IPS-18a (cell line): ENCODE measurements around the gene RERE.

Experiments
- H3K27ac ChIP-seq: one replicate; pipeline ENCODE4 v1.5.1; 2013; ENCODE audit warnings: low read length
- H3K27me3 ChIP-seq: one replicate; pipeline ENCODE4 v1.6.1; 2013; ENCODE audit warnings: mild to moderate bottlenecking, low read length; ENCODE audit not compliant: control insufficient read depth, insufficient read depth
- H3K36me3 ChIP-seq: one replicate; pipeline ENCODE4 v1.6.1; 2013; ENCODE audit warnings: low read depth, low read length; ENCODE audit not compliant: control insufficient read depth
- H3K4me1 ChIP-seq: one replicate; pipeline ENCODE4 v1.6.1; 2013; ENCODE audit warnings: low read depth, low read length; ENCODE audit not compliant: control insufficient read depth
- H3K4me3 ChIP-seq: one replicate; pipeline ENCODE4 v1.5.1; 2013; ENCODE audit warnings: low read length
- H3K9ac ChIP-seq: one replicate; pipeline ENCODE4 v1.6.1; 2013; ENCODE audit warnings: mild to moderate bottlenecking, low read length, moderate library complexity
- H3K9me3 ChIP-seq: one replicate; pipeline ENCODE4 v1.6.1; 2013; ENCODE audit warnings: low read depth, low read length; ENCODE audit not compliant: control insufficient read depth

The RERE gene

DNA sequence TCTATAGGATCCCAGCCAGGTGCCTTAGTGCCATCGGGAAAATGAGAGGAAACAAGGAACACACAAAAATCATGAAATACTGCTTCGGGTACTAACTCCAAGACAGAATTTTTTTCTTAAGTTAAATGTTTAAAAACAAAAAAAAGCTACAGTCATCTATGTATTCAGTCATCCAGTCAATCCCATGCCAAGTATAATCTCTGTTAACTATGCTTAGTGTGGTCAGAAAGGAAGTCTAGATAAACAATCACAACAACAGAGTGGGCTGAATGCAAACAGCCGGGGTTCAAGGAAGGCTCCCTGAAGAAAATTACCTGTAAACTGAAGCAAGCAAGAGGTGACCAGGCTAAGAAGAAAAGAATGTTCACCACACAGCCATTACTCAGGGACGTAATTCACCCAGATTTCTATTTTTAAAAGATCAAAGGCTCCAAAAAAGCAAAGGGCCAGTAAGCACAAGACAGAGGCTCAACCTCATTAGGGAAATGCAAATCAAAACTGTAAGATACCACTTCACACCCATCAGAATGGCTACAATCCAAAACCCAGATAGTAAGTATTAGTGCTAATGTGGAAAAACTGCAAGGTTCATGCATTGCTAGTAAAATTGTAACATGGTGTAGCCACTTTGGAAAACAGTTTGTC, 53.0 kb downstream of the RERE start:
- Histone ChIP-seq H3K9me3 (no peaks in the 10 kb centered on the region), H3K9ac (no peak overlapping the region), H3K4me3 (no peak overlapping the region), H3K27ac (no peak overlapping the region), H3K27me3 (no peaks in the 10 kb centered on the region), H3K4me1 (peaks cover 6% of the 10 kb centered on the region), H3K36me3 (no peaks in the 10 kb centered on the region)

DNA sequence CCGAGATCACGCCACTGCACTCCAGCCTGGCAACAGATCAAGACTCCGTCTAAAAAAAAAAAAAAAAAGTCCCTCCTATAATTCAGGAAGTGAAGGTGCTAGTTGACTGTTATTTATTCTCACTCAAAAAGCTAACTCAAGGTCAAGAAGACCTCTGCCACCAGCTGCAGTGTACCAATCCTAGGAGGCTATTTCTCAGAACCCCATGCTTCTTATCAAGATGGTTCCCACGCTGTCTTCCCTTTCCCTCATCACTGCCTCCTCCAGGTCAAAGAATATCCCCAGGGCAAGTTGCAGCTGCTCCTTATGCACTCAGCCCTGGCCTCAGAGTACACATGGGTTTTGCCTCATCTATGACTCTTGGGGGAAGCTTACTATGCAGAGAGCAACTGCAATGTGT, 53.6 kb downstream of the RERE start:
- Histone ChIP-seq H3K4me1 (peaks cover 6% of the 10 kb centered on the region), H3K4me3 (no peak overlapping the region), H3K27ac (no peak overlapping the region), H3K9me3 (no peaks in the 10 kb centered on the region), H3K9ac (no peak overlapping the region), H3K36me3 (no peaks in the 10 kb centered on the region), H3K27me3 (no peaks in the 10 kb centered on the region)

DNA sequence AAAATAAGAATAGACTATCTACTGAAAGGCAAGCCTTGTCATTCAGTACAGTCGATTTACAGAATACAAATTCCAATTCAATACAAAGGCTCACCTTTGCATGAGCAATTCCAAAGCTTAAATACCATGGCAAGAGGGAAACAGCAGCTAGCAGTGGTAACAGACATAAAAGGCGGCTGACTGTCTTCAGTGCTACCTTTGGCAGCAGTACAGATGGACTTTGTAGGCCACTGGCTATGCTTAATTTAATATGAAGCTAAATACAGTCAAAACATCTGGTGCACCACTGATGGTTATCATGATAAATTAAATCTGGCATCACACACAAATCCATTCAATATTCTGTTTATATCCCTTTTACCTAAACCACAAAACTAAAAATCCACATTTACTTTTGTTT, 62.4 kb downstream of the RERE start:
- Histone ChIP-seq H3K27me3 (no peaks in the 10 kb centered on the region), H3K4me1 (peaks cover 10% of the 10 kb centered on the region), H3K27ac (no peak overlapping the region), H3K9me3 (no peaks in the 10 kb centered on the region), H3K9ac (no peak overlapping the region), H3K4me3 (no peak overlapping the region), H3K36me3 (no peaks in the 10 kb centered on the region)

DNA sequence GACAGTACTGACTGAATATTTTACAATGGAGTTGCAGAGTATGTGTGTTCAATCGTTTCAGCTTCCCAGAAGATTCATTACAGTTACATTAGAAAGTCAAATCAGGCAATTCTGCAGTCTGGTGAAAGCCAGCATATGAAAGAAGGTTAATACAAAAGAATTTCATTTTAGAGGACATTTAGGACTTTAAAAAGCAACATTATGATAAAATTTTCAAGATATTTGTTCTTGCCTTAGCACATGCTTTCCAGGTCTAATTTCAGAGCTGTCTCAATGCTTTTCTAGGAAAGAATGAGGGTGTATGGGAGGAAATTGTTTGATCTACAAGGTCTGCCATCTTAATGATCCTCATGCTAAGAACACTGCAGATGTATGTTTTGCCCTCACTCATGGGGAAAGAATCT, 63.2 kb downstream of the RERE start:
- no peaks in the 10 kb centered on the region for H3K27me3 ChIP-seq
- H3K9me3 ChIP-seq, result no peaks in the 10 kb centered on the region
- no peak overlapping the region for H3K9ac ChIP-seq
- H3K4me3 ChIP-seq, result no peak overlapping the region
- H3K4me1 ChIP-seq, result peaks cover 10% of the 10 kb centered on the region
- no peaks in the 10 kb centered on the region for H3K36me3 ChIP-seq
- no peak overlapping the region for H3K27ac ChIP-seq

DNA sequence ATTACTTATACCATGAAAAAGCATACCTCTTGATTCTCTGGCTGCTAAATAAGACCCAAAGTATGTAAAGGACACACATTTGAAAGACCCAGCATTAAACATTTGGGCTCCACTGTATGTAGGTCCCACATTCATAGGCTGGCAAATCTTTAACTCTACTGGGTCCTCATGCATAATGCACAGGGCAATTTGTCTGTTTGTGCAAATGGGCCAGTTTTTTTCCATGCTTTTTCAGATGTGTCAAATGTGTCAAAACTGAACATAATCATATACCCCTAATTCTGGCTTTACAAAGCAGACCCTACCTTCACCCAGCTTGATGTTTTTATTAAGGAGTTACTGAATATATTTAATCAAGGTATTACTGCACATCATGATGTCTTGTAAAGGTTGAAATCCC, 63.7 kb downstream of the RERE start:
- Histone ChIP-seq H3K27ac (no peak overlapping the region), H3K4me1 (peaks cover 10% of the 10 kb centered on the region), H3K4me3 (no peak overlapping the region), H3K36me3 (no peaks in the 10 kb centered on the region), H3K9me3 (no peaks in the 10 kb centered on the region), H3K9ac (no peak overlapping the region), H3K27me3 (no peaks in the 10 kb centered on the region)

DNA sequence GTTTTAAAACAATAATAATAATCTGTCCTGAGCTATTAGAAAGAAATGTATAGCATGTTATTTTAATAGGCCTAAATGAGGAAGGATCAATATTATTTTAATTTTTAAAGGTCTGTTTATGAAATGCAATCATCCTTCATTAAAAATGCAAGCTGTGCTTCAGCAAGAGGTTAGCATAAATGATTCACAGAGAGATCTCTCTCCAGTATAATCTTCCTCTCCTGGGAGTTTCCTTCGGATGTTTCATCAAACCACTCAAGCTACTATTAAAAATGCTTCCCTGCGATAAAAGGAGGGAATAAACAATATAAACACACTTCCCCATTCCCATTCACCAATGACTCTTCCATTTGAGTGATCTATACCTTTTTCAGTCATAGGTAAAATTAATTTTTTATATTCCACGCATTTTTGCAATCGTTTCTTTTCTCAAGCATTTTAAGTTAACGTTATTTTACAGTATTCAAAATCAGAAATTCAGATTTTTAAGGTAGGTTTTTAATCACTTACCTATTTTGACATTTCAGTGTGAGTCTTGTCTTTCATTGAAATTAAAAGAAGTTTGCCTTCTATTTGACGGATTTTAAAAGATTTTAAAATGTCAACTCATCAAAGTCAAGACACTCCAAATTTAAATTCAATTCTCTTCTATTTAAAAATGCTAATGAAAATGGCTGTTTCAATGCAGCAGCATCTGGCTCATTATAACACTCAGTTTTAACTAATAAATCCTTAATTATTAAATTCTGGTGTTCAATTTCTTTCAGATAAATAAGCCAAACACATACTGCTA, 64.3 kb downstream of the RERE start:
- H3K9me3 ChIP-seq, result no peaks in the 10 kb centered on the region
- H3K9ac ChIP-seq, result no peak overlapping the region
- no peaks in the 10 kb centered on the region for H3K27me3 ChIP-seq
- no peak overlapping the region for H3K27ac ChIP-seq
- H3K4me1 ChIP-seq, result peaks cover 10% of the 10 kb centered on the region
- H3K36me3 ChIP-seq, result no peaks in the 10 kb centered on the region
- H3K4me3 ChIP-seq, result no peak overlapping the region

DNA sequence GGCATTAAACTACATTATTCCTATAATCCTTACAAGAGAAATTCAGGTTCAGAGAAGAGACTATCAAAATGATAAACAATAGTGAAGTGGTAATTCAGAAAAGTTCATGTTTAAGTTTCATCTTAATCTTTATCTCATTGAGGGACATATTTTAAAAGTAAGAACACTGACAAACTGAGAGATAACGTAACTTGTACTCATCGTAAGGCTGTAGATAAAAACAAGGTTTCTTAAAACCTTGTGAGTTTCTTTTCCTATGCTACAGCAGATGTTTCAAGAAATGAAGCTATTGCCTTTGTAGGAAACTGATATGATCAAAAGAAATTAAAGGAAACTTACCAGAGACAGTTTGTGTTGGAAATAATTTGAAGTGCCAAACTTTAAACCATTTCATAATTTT, 65.0 kb downstream of the RERE start:
- Histone ChIP-seq H3K4me1 (peaks cover 10% of the 10 kb centered on the region), H3K36me3 (no peaks in the 10 kb centered on the region), H3K27ac (no peak overlapping the region), H3K27me3 (no peaks in the 10 kb centered on the region), H3K9ac (no peak overlapping the region), H3K4me3 (no peak overlapping the region), H3K9me3 (no peaks in the 10 kb centered on the region)

DNA sequence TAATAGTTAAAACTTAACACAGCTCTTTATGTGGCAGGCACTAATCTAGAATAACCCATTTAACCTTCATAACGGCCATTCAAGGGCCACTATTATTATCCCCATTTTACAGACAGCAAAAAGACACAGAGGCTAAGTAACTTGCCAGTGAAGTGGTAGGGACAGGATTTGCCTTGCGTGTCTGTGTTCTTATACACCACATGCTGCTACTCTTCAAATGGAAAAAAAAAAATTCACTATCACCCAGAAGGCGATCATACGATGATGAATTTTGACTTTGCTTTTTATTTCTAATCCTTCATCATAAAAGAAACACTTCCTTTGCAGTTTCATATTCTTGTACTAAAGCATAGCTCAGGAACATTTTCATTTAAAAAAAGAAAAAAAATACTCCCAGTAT, 65.5 kb downstream of the RERE start:
- H3K27me3 ChIP-seq, result no peaks in the 10 kb centered on the region
- H3K9ac ChIP-seq, result no peak overlapping the region
- H3K4me1 ChIP-seq, result peaks cover 10% of the 10 kb centered on the region
- H3K27ac ChIP-seq, result no peak overlapping the region
- H3K9me3 ChIP-seq, result no peaks in the 10 kb centered on the region
- no peaks in the 10 kb centered on the region for H3K36me3 ChIP-seq
- no peak overlapping the region for H3K4me3 ChIP-seq

DNA sequence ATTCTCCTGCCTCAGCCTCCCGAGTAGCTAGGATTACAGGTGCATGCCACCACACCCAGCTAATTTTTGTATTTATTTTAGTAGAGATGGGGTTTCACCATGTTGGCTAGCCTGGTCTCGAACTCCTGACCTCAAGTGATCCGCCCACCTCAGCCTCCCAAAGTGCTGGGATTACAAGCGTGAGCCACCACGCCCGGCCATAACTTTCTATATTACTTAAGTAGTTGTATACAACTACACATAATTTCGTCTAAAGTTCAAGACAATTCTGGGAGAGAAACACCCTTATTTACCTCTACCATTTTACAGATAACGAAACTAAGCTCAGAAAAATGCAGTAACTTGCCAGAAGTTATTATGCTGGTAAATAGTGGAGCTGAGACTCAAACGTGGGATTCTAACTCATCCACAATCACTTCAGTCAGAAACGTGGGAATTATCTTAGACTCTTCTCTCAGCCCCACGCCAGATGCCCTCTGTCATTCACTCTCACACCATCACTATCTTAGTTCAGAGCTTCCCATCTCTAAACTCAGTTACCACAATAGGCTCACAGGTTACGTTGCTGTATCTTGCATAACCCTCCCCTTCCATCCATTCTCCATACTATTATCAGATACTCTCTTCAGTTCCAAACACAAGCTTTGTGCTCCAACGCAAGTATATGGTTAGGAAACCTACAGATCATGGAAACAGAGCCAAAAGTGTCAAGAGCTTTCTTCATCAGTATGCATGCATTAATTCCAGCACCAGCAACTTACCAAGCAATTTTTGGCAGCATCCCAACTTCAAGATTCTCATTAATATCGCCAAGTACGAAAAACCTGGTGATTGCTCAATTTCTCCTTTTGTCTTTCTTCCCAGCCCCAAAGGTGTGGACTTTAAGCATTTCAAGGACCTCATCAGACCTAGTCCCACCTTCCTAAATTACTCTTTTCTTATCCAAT, 69.3 kb downstream of the RERE start:
- no peaks in the 10 kb centered on the region for H3K36me3 ChIP-seq
- H3K27me3 ChIP-seq, result no peaks in the 10 kb centered on the region
- no peak overlapping the region for H3K9ac ChIP-seq
- H3K4me1 ChIP-seq, result no peaks in the 10 kb centered on the region
- no peak overlapping the region for H3K4me3 ChIP-seq
- H3K27ac ChIP-seq, result no peak overlapping the region
- H3K9me3 ChIP-seq, result no peaks in the 10 kb centered on the region

DNA sequence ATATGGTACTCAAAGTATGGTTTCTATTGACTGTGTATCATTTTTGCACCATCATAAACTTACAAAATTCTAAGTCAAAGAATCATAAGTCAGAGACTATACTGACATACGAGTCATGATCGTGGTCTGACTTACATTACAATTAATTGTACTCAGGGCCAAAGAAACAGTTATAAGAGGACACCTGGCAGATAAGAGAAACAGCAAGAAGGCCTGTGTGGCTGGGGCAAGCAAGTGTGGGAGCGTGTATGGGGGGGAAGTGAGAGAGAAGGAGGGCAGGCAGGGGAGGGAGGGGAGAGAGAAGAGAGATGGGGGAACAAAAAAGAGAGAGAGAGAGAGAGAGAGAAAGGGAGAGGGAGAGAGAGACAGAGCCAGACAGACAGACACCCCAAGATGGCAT, 70.9 kb downstream of the RERE start:
- Histone ChIP-seq H3K4me3 (no peak overlapping the region), H3K27ac (no peak overlapping the region), H3K36me3 (no peaks in the 10 kb centered on the region), H3K27me3 (no peaks in the 10 kb centered on the region), H3K4me1 (no peaks in the 10 kb centered on the region), H3K9ac (no peak overlapping the region), H3K9me3 (no peaks in the 10 kb centered on the region)

DNA sequence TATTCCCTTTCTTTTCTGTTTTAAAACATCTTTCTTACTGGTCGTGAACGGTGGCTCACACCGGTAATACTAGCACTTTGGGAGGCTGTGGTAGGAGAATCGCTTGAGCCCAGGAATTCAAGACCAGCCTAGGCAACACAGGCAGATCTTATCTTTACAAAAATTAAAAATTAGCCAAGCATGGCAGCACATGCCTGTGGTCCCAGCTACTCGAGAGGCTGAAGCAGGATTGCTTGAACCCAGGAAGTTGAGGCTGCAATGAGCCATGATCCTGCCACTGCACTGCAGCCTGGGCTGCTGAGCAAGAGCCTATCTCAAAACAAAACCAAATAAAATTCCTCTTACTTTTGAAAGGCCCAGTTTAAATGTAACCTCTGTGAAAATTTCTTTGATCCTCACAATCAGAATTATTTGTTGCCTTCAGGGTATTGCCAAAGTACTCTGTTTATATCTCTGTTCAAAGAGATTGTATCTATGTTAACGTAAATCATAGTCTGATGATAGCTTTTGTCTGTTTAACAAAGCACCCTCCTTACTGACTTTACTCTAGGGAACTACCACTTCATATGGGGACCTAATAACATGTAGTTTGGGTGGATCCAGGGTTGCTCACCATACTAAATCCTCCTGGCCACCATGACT, 71.6 kb downstream of the RERE start:
- no peak overlapping the region for H3K27ac ChIP-seq
- no peak overlapping the region for H3K9ac ChIP-seq

More for the DNA sequence above, 71.6 kb downstream of the RERE start:
- Histone ChIP-seq H3K36me3 (no peaks in the 10 kb centered on the region), H3K9me3 (no peaks in the 10 kb centered on the region), H3K4me1 (no peaks in the 10 kb centered on the region), H3K27me3 (no peaks in the 10 kb centered on the region), H3K4me3 (no peak overlapping the region)
